Ascending aorta (tissue), 2 donors: Measurements from ENCODE around the gene PYGM. TPM values are rescaled to one million over a fixed set of nuclear protein-coding genes. Genes with fewer than 3 reads are reported as not detected.

Source experiments
- DNase-seq, 2 donors: peaks; one replicate each; pipeline ENCODE4 v3.0.0-alpha.2; 2019; ENCODE audit warnings: low spot score in 2 of 2
- H3K27ac ChIP-seq, 2 donors: fragments of 200-600 bp; sonication (generic); one replicate each; pipeline ENCODE4 v1.5.1; 2016 to 2017; ENCODE audit warnings: mild to moderate bottlenecking in 1 of 2
- H3K27me3 ChIP-seq: fragments of 200-600 bp; sonication (generic); one replicate; pipeline ENCODE4 v1.5.1; 2017
- H3K36me3 ChIP-seq, 2 donors: fragments of 200-600 bp; sonication (generic); one replicate each; pipeline ENCODE4 v1.5.1; 2016
- H3K4me1 ChIP-seq, 2 donors: fragments of 200-600 bp; sonication (generic); one replicate each; pipeline ENCODE4 v1.5.1; 2016 to 2017; ENCODE audit warnings: mild to moderate bottlenecking in 1 of 2
- H3K4me3 ChIP-seq, 2 donors: fragments of 200-600 bp; sonication (generic); one replicate each; pipeline ENCODE4 v1.5.1; 2016 to 2017; ENCODE audit warnings: mild to moderate bottlenecking in 1 of 2
- H3K9me3 ChIP-seq, 2 donors: fragments of 200-600 bp; sonication (generic); one replicate each; pipeline ENCODE4 v1.5.1; 2016
- CTCF ChIP-seq, 3 experiments: fragments of 200-600 bp in 2 of 3; fragments of 450-650 bp in 1 of 3; sonication (generic) in 2 of 3; IDR thresholded peaks; one replicate each; pipeline ENCODE4 v1.5.1; 2016 to 2019; ENCODE audit warnings: antibody characterized with exemption in 3 of 3, mild to moderate bottlenecking in 1 of 3, moderate library complexity in 1 of 3
- intact Hi-C: fragments of 100-400 bp; cut with DNase I; formaldehyde crosslinking; loops from one replicate; pipeline ENCODE4 v1.15.1; 2023
- total RNA-seq: library from RNA; depleted of rRNA; stranded (reverse); fragments of >200 nt; gene quantifications from one replicate; pipeline ENCODE4 v1.1.0, GENCODE V29; 2016

PYGM gene
- total RNA-seq, 1 donor from 2014 or later, result 13.9 TPM

- H3K27ac ChIP-seq, result peak overlapping the region; percentile 75 to 80
- no peak overlapping the region for H3K4me3 ChIP-seq
- H3K4me1 ChIP-seq, result peaks cover 22 to 53% of the 10 kb centered on the region in 2 donors
- TF ChIP-seq CTCF (IDR thresholded peaks at IDR 0.05), result no peak
- intact Hi-C loops, result no loop called here
- peak in 1 of 2 donors; percentile 62 for DNase-seq
- no peaks in the 10 kb centered on the region for H3K27me3 ChIP-seq
- peaks cover 59 to 66% of the 10 kb centered on the region in 2 donors for H3K36me3 ChIP-seq
- H3K9me3 ChIP-seq, result no peaks in the 10 kb centered on the region
Measured at GRCh38 chr11:64763526-64764039, 3.8 kb upstream of the PYGM start.

GRCh38 chr11:64762674-64763525 is 3.1 kb upstream of the PYGM start:
- Histone ChIP-seq H3K9me3 (no peaks in the 10 kb centered on the region), H3K4me3 (no peak overlapping the region), H3K4me1 (peaks cover 22 to 51% of the 10 kb centered on the region in 2 donors), H3K27me3 (no peaks in the 10 kb centered on the region), H3K27ac (peak overlapping the region; percentile 75 to 80), H3K36me3 (peaks cover 52 to 60% of the 10 kb centered on the region in 2 donors)
- peak in 1 of 2 donors; percentile 71 for DNase-seq
- intact Hi-C loops, result no loop called here
- TF ChIP-seq CTCF (IDR thresholded peaks at IDR 0.05), result no peak

- Histone ChIP-seq H3K27me3 (no peaks in the 10 kb centered on the region), H3K4me1 (peaks cover 22 to 48% of the 10 kb centered on the region in 2 donors), H3K4me3 (no peak overlapping the region), H3K36me3 (peaks cover 46 to 53% of the 10 kb centered on the region in 2 donors), H3K9me3 (no peaks in the 10 kb centered on the region), H3K27ac (peak overlapping the region; percentile 75 to 80)
- intact Hi-C loops, result no loop called here
- peak in 1 of 2 donors; percentile 58 for DNase-seq
- no peak for TF ChIP-seq CTCF (IDR thresholded peaks at IDR 0.05)
Measured at GRCh38 chr11:64762277-64762673, 2.5 kb upstream of the PYGM start.

GRCh38 chr11:64760759-64761420 is 1.1 kb upstream of the PYGM start:
- intact Hi-C loops, result loop anchor here (1.0 to 2.0 kb wide), 2 partner anchors 16 to 18 kb away; no protein-coding TSS in a partner anchor
- H3K27ac ChIP-seq, result peak overlapping the region; percentile 75 to 80
- TF ChIP-seq CTCF (IDR thresholded peaks at IDR 0.05), result no peak
- no peak overlapping the region for H3K4me3 ChIP-seq
- H3K27me3 ChIP-seq, result no peaks in the 10 kb centered on the region
- H3K4me1 ChIP-seq, result peaks cover 22 to 48% of the 10 kb centered on the region in 2 donors
- no peaks in the 10 kb centered on the region for H3K9me3 ChIP-seq
- DNase-seq, result peak in 1 of 2 donors; percentile 55
- peaks cover 32 to 40% of the 10 kb centered on the region in 2 donors for H3K36me3 ChIP-seq

GRCh38 chr11:64759131-64759721 is 548 bp downstream of the PYGM start:
- H3K4me1 ChIP-seq, result peaks cover 22 to 44% of the 10 kb centered on the region in 2 donors
- H3K27me3 ChIP-seq, result no peaks in the 10 kb centered on the region
- H3K9me3 ChIP-seq, result no peaks in the 10 kb centered on the region
- H3K27ac ChIP-seq, result peak overlapping the region; percentile 73 to 75
- H3K36me3 ChIP-seq, result peaks cover 15 to 23% of the 10 kb centered on the region in 2 donors
- intact Hi-C loops, result no loop called here
- peak in 1 of 2 donors; percentile 65 for DNase-seq
- TF ChIP-seq CTCF (IDR thresholded peaks at IDR 0.05), result no peak
- peak overlapping the region; percentile 42 to 57 for H3K4me3 ChIP-seq
